ENCODE results near the gene ZBTB16. TPM values are rescaled to one million over a fixed set of nuclear protein-coding genes. Genes with fewer than 3 reads are reported as not detected.

ZBTB16 gene
- total and polyA plus RNA-seq, 2 of the 4 experiments (the other 2 are of a cell fraction), result not detected

DNA sequence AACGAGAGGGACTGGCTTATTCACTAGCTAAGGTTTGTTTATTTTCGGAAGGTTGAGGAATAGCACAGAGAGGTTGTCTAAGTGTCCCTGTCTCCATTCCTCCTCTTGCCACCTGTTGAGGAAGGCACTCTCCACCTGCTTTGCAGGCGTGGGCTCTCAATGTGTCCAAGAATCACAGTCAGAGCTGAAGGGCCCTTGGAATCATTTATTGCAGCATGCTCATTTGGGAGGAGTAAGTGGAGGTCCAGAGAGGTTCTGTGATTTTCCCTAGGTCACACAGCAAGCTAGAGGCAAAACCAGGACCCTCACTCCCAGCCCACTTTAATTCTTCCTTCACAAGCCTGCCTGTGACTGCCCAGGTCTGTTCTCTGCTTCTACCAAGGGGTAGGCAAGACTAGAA is 21.3 kb downstream of the ZBTB16 start:
- intact Hi-C loops (cut with micrococcal nuclease) (no loop called here), dilution Hi-C loops (cut with HindIII; ENCODE audit: low sequenced_read_pairs, unreplicated experiment) (no loop called here), in situ Hi-C loops (cut with MboI; ENCODE audit: low sequenced_read_pairs) (no loop called here)
- no peak overlapping the region for H4K5ac ChIP-seq (ENCODE audit: low read depth, low read length)
- no peak overlapping the region for H3K4me3 ChIP-seq (ENCODE audit: insufficient read depth, low read depth, low read length)
- no peak overlapping the region for H4K8ac ChIP-seq (ENCODE audit: low read depth in 2 of 2, low read length in 2 of 2)
- no peak overlapping the region for H2AFZ ChIP-seq (replicated peaks; ENCODE audit: low read length, poor library complexity)
- no peaks in the 10 kb centered on the region for H3K4me1 ChIP-seq (ENCODE audit: control insufficient read depth, insufficient read depth, low read length)
- no peak overlapping the region for H3K4ac ChIP-seq (ENCODE audit: low read depth, low read length)
- H2BK15ac ChIP-seq (ENCODE audit: low read depth, low read length), result no peak overlapping the region
- no peak for TF ChIP-seq POLR2A (IDR thresholded peaks at IDR 0.05; ENCODE audit: low read depth, low read length)
- TF ChIP-seq MAZ (IDR thresholded peaks at IDR 0.05; ENCODE audit: borderline replicate concordance, low read depth, low read length), result no peak
- TF ChIP-seq, protein P1, sequence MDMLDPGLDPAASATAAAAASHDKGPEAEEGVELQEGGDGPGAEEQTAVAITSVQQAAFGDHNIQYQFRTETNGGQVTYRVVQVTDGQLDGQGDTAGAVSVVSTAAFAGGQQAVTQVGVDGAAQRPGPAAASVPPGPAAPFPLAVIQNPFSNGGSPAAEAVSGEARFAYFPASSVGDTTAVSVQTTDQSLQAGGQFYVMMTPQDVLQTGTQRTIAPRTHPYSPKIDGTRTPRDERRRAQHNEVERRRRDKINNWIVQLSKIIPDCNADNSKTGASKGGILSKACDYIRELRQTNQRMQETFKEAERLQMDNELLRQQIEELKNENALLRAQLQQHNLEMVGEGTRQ (IDR thresholded peaks at IDR 0.05; ENCODE audit: low read depth, low read length), result no peak
- no peak for TF ChIP-seq MXI1 (IDR thresholded peaks at IDR 0.05; ENCODE audit: borderline replicate concordance, low read depth, low read length)
- POLR2A ChIA-PET (ENCODE audit: unreplicated experiment), result no interaction called here
- H4K91ac ChIP-seq (ENCODE audit: insufficient read depth, low read depth, low read length), result no peak overlapping the region
- H3K36me3 ChIP-seq (ENCODE audit: control insufficient read depth, insufficient read depth, low read length), result no peaks in the 10 kb centered on the region
- ATAC-seq (ENCODE audit: low read depth), result no peak
- H3K9me1 ChIP-seq (ENCODE audit: insufficient read depth, low read length), result no peaks in the 10 kb centered on the region
- H2BK120ac ChIP-seq (ENCODE audit: low read depth, low read length), result no peak overlapping the region
- H2BK5ac ChIP-seq (ENCODE audit: low read depth, low read length, poor library complexity, severe bottlenecking), result no peak overlapping the region
- BruUV-seq (replicated peaks), result no TSS peak
- WGBS, 2 experiments (ENCODE audit: extremely low coverage in 2 of 2, insufficient read length in 1 of 2), result no CpG with 5 or more reads among the region's 3 CpGs
- H3K9ac ChIP-seq (ENCODE audit: low read depth, low read length), result no peak overlapping the region
- H3K27me3 ChIP-seq (ENCODE audit: control insufficient read depth, insufficient read depth, low read length), result peaks cover 33% of the 10 kb centered on the region
- no peaks in the 10 kb centered on the region for H3K9me3 ChIP-seq (ENCODE audit: control insufficient read depth, insufficient read depth, low read length)
- no peaks in the 10 kb centered on the region for H3K79me1 ChIP-seq (ENCODE audit: low read depth in 1 of 2, low read length in 2 of 2)
- no peak for DNase-seq
- H3K14ac ChIP-seq (replicated peaks; ENCODE audit: low read depth, low read length), result no peak overlapping the region
- no peak overlapping the region for H3K23ac ChIP-seq (ENCODE audit: low read depth, low read length)
- no peak overlapping the region for H3K18ac ChIP-seq (ENCODE audit: low read depth, low read length)
- H3K56ac ChIP-seq (ENCODE audit: extremely low read depth, insufficient read depth, low read length), result no peak overlapping the region
- CTCF ChIA-PET, result no interaction called here
- H3K27ac ChIP-seq (ENCODE audit: insufficient read depth, low read length), result no peak overlapping the region
- no peak overlapping the region for H3K4me2 ChIP-seq (ENCODE audit: low read depth, low read length)
- no peaks in the 10 kb centered on the region for H4K20me1 ChIP-seq (ENCODE audit: insufficient read depth, low read length)
- no peak overlapping the region for H2BK20ac ChIP-seq (ENCODE audit: low read depth, low read length)
- no peak overlapping the region for H2AK5ac ChIP-seq (ENCODE audit: low read depth, low read length)
- H2AK9ac ChIP-seq (replicated peaks; ENCODE audit: low read depth, low read length, poor library complexity), result no peak overlapping the region

All from IMR-90 (cell line).